Stimulated activated CD4-positive, alpha-beta T cell treated with anti-CD3 and anti-CD28 coated beads, Interleukin-4, amount 100 ng/mL, for 24 hours (primary cell): ENCODE data around the gene CLIC1.

ENCODE experiments used
- DNase-seq: peaks from one replicate; pipeline ENCODE4 v3.0.0-alpha.2; 2020

The CLIC1 gene

DNA sequence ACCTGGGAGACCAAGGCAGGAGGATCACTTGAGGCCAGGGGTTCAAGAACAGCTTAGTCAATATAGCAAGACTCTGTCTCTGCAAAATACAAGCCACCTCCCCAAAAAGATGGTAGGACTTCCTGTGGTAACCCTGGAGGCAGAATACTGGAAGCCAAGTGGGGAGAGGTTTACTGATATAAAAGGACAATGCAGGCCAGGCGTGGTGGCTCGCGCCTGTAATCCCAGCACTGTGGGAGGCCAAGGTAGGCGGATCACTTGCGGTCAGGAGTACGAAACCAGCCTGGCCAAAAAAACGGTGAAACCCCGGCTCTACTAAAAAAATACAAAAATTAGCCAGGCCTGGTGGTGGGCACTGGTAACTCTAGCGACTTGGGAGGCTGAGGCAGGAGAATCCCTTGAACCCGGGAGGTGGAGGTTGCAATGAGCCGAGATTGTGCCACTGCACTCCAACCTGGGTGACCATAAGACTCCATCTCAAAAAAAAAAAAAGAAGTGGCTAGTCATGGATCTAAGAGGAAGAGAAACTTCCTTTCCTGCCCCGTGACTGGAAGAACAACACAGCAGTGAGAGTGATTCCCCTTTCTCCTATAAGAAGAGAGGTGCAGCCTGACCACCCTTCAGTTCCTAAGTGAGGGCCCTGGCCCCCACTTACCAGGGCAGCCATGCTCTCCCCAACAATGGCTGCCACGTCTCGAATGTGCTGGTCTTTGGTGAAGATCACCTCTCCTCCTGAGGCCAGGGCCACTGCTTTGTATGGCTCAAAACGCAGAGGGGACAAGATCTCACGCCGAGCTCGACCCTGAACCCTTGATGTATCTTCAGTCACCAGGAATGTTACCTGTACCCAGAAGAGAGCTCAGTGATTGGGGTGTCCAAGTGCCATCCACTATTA lies 32.3 kb upstream of the CLIC1 start:
- DNase-seq, result no peak

DNA sequence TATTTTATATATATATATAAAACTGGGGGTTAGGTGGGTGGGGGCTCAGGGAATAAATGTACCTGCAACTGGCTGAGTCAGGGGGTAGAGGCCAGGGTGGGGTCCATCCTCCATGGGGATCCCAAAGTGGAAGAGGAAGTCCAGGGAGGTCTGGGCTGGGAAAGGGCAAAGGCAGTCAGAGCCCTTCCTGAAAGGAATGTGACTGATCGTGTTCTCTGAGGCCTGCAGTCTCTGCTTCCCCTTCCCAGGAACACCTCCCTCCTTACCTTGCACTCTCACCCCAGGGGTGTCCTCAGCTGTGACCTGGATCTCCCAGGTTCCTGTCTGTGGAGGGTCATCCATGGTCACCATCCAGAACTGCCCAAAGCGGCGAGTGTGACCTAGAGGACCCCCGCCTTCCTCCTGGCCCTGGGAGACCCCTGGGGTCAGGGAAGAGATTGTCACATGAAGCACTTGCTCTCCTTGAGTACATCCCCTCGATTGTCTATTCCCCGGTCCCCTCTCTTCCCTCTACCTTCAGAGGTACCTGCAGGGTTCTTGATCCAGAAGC lies 30.8 kb upstream of the CLIC1 start:
- DNase-seq, result no peak

DNA sequence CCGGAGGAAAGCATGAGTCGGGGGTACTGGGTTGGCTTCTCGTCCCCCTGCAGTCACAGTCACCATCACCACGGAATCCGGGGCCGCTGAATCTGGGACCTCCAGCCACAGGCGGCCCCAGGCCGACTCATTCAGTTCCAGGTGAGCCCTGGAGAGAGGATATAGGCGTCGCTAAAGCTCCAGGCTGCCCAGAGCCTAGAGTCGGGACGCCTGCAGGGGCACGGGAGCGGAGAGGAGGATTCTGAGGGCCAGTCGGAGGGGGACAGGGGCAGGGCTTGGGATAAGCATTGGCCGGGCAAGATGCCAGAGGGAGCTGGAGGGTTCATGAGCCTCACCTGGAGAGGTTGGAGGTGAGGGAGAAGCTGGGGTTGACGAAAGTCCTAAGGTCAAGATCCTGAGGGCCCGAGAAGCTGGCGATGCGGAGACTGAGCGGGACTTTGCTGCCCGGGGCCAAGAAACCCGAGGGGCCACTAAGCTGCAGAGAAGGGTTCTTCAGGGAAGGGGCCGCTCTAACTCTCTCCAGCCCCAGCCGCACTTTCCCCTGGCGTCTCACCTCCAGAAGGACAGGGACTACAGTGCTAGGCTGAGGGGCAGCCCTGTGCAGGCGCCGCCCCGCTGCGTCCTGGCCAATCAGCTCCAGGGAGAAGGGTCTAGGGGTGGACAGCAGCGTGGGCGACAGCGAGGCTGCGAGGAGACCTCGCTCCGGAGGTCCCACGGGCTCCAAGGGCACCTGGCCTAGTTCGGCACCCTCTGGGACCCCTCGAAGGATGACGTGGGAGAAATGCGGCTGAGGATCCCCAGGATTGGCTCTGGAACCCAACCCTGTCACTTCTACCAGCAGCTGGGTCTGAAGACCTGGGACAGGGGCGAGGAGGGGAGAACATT lies 29.8 kb upstream of the CLIC1 start:
- DNase-seq, result no peak

DNA sequence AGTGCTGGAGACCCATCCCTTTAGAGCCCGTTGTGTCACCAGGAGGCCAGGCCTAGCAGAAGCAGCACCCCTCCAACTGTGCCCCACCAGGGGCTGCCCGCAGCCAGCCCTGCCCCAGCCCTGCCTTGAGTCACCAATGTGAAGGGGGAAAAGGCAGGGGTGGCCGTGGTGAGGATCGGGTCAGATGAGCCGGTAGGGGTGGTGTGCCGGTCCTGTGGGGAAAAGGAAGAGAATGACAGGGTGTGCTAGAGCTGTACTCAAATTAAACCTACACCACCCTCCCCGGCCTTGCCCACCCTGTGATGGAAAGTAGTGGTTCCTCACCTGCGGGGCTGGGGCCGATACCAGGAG lies 29.2 kb upstream of the CLIC1 start:
- no peak for DNase-seq

DNA sequence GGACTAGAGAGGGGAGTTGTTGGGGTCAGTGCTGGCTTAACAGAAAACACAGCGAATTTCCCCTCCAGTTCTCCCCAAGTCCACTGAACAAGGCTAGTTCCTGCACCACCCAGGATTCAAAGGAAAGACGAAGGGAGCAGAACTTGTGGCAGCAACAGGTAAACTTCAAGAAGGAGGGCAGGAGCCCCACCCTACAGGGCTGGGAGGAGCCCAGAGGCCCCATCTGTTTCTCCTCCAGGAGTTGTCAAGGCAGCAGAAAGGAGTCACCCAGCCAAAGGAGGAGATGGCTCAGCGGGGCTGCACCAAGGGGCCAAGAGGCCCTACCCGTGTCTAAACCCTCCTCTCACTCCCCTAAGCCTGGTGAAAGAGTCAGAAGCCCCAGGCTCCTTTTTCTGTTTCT lies 27.9 kb upstream of the CLIC1 start:
- DNase-seq, result no peak

DNA sequence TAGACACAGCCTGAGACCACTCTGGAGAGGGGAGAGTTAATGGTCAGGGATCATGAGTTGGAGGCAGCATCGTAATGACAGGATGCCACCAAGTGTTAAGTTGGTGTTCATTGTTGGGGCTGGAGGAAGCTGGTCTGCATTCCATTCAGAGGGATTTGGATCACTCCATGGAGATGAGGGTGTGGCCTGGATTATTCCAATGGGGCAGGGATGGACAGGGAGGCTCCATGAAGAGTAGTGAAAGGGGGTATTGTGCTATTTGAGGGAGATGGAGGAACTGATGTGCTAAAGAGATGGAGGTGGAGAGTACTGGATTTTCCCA lies 27.2 kb upstream of the CLIC1 start:
- DNase-seq, result no peak

DNA sequence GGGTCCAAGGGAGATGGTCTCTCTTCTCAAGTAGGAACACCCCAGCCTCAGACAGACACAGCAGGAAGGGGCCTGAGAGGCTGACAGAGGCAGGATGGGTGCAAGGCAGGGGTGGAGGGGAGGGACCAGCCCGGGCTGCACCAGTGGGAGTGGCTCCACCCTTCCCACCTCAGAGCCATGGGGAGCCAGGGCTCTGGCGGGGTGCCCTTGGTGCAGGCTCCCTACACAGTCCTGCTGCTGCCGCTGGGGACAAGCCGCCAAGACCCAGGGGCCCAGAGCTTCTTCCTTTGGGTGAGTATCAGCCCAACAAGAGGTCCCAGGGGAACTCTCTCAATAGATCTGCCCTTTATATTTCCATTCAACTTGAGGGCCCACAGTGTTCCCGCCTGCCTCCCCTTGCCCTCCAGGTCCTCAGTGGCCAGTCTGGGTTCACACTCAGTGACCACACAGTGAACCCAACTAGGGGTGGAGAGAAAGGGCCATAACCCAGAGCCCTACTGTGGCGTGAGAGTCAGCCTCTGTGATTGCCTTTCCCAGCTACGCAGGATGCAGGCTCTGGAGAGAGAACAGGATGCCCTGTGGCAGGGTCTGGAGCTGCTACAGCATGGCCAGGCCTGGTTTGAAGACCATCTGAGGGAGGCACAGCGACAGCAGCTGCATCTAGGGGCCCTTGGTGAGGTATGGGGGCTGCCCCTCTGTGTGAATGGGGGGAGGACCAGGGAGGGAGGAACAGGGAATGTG lies 26.7 kb upstream of the CLIC1 start:
- no peak for DNase-seq

DNA sequence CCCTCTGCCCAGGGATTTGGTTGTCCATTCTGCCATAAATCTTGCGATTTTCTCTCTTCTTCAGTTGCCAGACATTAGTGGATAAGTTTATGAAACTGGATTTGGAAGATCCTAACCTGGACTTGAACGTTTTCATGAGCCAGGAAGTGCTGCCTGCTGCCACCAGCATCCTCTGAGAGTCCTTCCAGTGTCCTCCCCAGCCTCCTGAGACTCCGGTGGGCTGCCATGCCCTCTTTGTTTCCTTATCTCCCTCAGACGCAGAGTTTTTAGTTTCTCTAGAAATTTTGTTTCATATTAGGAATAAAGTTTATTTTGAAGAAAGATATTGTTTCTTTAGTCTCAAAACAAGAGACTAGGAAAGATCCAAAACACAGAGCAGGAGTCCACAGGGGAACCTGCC lies 26.0 kb upstream of the CLIC1 start, which contains the start of gene SAPCD1:
TSS of gene SAPCD1 (plus strand) at position 301 of the 400 bp plus-strand sequence. CDS start 399 bp downstream, outside the sequence.
- DNase-seq, result no peak

DNA sequence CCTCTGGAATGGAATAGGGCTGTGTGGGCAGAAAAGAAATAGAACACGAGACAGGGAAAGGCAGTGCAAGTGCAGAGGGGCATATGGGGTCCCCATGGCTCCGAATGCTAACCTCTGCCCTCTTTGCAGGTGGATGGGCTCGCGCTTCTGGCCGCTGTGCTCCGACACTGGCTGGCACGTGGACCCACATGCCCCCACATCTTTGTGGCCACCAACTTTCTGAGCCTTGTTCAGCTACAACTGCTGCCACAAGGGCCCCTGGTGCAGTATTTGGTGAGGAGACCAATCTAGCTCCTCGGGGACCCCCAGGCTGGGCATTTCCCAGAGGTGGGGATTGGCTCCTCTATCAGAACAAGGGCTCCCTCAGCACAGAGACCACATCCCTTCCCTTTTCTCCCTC lies 25.0 kb upstream of the CLIC1 start:
- DNase-seq, result no peak

DNA sequence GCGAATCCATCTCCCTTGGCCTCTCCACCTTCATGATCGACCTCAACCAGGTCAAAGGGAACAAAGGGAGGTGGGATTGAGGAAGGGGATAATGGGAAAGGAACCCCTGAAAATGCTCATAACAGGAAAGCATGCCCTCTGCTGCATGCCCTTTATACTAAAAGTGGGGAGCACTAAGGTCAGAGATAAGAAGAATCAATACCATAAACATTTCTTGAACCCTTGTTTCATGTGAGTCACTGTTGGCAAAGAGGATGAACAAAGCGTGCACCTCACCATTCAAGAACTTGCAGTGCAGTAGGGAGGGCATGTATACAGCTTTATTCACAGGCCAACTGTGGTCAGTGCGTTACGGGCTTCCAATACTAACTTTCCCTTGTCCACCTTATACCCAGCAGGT lies 24.5 kb upstream of the CLIC1 start:
- DNase-seq, result no peak

DNA sequence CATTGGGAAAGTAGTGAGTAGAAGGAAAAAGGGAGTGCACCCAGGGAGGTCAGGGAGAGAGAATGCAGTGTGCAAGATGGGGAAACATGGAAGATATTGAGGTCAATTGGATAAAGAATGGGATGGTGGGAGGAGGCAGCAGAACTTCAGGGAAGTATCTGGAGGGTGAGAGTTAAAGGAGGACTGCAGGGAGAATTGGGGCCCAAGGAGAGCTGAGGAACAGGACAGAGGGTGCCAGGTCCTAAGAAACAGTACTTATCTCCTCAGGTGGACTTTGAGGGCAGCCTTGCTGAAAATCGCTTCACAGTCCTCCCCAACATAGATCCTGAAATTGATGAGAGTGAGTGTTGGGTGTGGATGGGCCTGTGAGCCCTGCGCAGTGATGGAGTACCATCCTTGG lies 22.0 kb upstream of the CLIC1 start:
- no peak for DNase-seq

DNA sequence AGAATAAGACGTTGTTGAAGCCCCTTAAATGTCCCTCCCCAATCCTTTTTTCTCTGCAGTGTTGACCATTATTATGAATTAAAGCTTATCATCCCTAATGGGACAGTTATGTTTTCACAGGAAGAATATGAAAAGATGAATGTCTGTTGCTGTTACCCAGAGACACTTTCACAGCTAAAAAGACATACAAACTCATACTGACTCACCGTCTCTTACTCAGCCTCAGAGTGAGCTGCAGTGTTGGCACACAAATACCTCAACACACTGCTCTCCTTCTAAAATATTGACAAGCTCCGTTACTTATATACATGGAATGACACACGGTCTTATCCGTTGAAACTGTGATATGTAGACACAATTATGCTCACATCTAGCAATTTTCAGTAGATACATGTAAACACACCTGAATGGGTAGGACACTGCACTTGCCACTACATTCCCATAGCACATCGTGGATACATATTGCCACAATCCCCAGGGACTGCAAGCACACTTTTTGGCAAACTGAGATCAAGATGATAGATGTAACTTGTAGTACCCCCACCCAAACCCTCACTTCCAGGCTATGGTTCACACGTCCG lies 16.5 kb upstream of the CLIC1 start:
- DNase-seq, result no peak

DNA sequence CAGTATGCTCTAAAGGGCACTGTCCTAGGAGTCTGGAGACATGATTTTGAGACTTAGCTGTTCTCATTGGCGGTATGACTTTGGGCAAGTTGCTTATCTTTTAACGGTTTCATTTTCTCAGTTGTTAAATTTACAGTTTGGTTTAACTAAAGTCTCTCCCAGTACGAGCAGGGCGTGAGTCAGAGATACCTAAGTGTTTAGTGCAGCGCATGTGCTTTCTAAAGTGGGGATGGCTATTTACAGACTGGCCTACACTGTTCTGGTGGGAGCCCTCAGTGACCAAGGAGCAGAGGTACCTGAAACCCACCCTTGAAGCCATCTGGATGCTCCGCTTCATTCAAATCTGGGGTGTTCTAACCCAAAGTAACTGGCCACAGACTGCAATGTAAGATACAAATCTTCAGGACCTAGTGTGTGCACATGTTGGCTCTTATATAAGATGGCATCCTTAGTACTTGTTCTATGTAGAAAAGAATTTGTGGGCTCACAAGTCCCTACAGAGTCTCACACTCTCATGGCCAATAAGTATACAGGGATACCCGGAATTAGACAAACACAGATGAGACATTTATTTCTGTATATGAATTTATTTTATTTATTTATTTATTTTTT lies 14.2 kb upstream of the CLIC1 start:
- DNase-seq, result no peak

DNA sequence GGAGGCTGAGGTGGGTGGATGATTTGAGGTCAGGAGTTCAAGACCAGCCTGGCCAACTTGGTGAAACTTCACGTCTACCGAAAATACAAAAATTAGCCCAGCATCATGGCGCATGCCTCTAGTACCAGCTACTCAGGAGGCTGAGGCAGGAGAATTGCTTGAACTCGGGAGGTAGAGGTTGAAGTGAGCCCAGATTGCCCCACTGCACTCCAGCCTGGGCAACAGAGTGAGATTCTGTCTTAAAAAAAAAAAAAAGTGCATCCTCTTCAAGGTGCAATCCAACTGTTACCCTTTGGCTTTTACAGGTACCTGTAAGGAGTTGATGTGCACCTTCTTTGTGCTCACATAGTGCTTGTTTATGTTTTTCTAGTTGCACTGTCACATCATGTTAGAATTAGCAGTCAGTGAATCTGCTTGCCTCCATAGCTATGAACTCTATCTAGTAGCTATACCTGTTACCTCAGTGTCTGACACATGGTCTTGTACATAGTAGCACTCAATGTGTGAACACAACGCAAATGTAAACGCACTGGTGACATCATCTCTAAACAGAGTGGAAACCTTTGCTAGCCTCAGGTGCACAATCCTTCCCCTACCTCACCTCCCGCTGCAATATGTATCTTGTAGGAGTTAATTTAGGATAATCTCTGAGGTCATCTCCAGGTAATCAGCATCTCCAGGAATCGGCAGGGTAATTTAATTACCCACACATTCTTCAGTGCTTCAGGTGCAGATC lies 13.1 kb upstream of the CLIC1 start:
- no peak for DNase-seq

DNA sequence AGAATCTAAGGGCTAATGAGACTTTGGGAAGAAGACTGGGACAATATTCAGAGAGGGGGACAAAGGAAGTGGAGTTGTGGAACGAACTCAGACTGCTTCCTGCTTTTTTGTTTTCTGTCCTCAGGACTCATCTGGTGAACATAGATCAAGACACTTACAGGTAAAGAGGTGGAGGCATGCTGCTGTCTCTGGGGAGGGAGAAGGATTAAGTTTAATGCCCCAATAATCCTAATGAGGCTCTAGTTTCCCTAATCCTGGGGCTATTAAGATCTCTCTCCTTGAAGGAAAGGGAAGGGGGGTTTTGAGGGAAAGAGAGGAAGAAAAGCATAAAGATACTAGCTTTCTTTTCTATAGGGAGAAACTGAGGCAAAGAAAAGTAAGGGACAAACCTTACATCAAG lies 8.1 kb upstream of the CLIC1 start:
- no peak for DNase-seq

DNA sequence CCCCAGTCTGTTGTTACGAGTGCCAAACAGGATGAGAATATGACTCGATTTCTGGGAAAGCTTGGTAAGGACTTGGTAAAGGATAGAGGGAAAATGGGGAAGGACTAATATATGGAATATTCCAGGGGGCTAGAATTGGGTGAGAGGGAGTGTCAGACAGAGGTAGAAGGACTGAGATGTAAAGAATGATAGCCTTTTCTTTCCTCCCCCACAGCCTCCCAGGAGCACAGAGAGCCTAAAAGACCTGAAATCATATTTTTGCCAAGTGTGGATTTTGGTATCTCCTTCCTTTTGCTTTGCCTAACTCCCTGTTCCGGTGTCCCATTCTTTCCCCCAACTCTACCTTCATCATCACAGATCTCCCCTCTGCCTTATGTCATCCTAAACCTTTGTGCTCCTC lies 6.6 kb upstream of the CLIC1 start:
- DNase-seq, result no peak

DNA sequence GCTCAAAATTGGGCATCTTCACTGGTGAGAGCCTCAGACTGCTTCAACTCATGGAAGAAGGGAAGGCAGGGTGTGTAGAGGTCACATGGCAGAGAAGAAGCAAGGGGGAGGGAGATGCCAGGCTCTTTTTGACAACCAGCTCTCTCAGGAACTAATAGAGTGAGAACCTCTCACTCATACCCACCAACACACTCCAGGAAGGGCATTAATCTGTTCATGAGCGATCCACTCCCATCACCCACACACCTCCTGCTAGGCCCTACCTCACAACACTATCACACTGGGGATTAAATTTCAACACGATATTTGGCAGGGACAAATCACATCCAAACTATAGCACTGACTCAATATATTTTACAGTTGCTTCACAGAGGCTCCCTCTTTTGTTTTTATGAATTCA lies 5.5 kb upstream of the CLIC1 start:
- DNase-seq, result no peak

DNA sequence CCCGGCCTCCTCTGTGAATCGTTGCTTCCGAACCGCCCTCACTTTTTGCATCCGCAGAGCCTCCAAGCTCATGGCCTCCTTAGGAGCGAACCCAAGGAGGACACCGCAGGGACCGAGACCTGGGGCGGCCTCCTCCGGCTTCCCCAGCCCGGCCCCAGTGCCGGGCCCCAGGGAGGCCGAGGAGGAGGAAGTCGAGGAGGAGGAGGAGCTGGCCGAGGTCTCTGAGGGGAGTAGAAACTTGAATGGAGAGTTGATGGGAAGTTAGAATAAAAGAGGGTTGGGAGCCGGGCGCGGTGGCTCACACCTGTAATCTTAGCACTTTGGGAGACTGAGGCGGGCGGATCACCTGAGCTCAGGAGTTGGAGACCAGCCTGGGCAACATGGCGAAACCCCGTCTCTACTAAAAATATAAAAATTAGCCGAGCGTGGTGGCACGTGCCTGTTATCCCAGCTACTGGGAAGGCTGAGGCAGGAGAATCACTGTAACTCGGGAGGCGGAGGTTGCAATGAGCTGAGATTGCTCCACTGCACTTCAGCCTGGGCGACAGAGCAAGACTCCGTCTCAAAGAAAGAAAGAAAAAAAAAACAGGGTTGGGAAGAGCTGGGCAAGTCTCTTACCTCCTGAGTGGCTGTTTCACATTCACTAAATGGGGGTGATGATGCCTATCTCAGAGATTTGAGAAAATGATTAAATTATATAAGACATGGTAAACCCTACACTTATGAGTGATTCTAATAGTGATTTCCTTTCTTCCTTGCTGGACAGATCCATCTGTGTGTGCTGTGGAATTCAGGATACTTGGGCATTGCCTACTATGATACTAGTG lies 4.3 kb upstream of the CLIC1 start:
- DNase-seq, result no peak

DNA sequence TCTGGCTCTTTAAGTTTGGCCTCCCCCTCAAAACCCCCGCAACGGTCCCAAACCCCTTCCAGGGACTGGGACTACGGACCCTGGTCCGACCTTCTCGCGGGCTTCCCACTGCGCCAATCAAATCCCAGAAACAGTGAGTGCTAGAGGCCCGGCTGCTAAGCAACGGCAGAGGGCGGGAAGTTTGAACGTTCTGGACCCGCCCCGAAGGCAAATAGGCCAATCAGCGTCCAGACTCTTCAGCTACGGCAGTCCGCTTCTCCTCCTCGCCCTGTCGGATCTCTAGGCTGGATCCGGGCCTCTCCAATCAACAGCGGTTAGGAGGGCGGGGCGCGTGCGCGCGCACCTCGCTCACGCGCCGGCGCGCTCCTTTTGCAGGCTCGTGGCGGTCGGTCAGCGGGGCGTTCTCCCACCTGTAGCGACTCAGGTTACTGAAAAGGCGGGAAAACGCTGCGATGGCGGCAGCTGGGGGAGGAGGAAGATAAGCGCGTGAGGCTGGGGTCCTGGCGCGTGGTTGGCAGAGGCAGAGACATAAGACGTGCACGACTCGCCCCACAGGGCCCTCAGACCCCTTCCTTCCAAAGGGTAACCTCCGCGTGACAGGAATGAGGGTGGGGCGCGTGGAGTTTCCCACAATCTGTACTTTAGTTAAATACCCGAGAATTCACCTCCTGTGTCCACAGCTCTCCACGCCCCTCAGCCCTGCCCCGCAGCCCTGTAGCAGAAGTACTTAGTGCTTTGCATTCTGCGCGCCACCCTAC lies 3.5 kb upstream of the CLIC1 start, which contains the start of gene MSH5:
TSS of gene MSH5 (plus strand) at position 367 of the 758 bp plus-strand sequence. CDS start 462 bp downstream, outside the sequence.
- peak; percentile 97 for DNase-seq
